IMR-90 (cell line): Measurements from ENCODE around the gene LAMTOR4. TPM values are rescaled to one million over a fixed set of nuclear protein-coding genes. Genes with fewer than 3 reads are reported as not detected.

Experiments used
- ATAC-seq: fragments of 200-7000 bp; cut with Tn5 transposase; 2 replicates; pipeline ENCODE4 v1.9.1; 2020; ENCODE audit warnings: low read depth, mild to moderate bottlenecking, moderate library complexity
- BruUV-seq: library from RNA; stranded (reverse); fragments of 400-500 nt; replicated peaks from 2 replicates; lab custom pipeline; 2021; lab: Mats Ljungman, UMichigan
- CTCF ChIA-PET: fragments of 300-600 bp; formaldehyde crosslinking; extraction: SDS; loops from one replicate; lab custom pipeline; 2021; ENCODE audit warnings: antibody characterized with exemption; lab: Yijun Ruan, JAX
- POLR2A ChIA-PET: fragments of 300-600 bp; sonication (Branson Sonifier 250); formaldehyde crosslinking; loops from one replicate; lab custom pipeline; 2022; ENCODE audit warnings: antibody characterized with exemption; ENCODE audit not compliant: unreplicated experiment; lab: Charles Lee
- DNase-seq: peaks from one replicate; pipeline ENCODE4 v3.0.0; 2013
- H2AFZ ChIP-seq: replicated peaks from 2 replicates; pipeline ENCODE3; 2013; ENCODE audit warnings: low read length, mild to moderate bottlenecking; ENCODE audit not compliant: poor library complexity
- H2AK5ac ChIP-seq: 2 replicates; pipeline ENCODE4 v1.6.1; 2013; ENCODE audit warnings: low read depth, low read length, inconsistent platforms
- H2AK9ac ChIP-seq: replicated peaks from 2 replicates; pipeline ENCODE3; 2013; ENCODE audit warnings: mild to moderate bottlenecking, low read depth, low read length, moderate library complexity; ENCODE audit not compliant: poor library complexity
- H2BK120ac ChIP-seq: 2 replicates; pipeline ENCODE4 v1.6.1; 2013; ENCODE audit warnings: low read depth, low read length, inconsistent platforms
- H2BK15ac ChIP-seq: 3 replicates; pipeline ENCODE4 v1.6.1; 2013; ENCODE audit warnings: low read depth, low read length, inconsistent platforms
- H2BK20ac ChIP-seq: 2 replicates; pipeline ENCODE4 v1.6.1; 2013; ENCODE audit warnings: low read depth, mild to moderate bottlenecking, inconsistent platforms, low read length, moderate library complexity
- H2BK5ac ChIP-seq: 2 replicates; pipeline ENCODE4 v1.6.1; 2013; ENCODE audit warnings: mild to moderate bottlenecking, low read depth, low read length, inconsistent platforms; ENCODE audit not compliant: poor library complexity, severe bottlenecking
- H3K14ac ChIP-seq: replicated peaks from 2 replicates; pipeline ENCODE4 v1.6.1; 2013; ENCODE audit warnings: low read depth, low read length, inconsistent platforms
- H3K18ac ChIP-seq: 2 replicates; pipeline ENCODE4 v1.6.1; 2013; ENCODE audit warnings: low read depth, low read length, control low read depth
- H3K23ac ChIP-seq: 2 replicates; pipeline ENCODE4 v1.6.1; 2013; ENCODE audit warnings: low read depth, low read length, inconsistent platforms
- H3K27ac ChIP-seq: 2 replicates; pipeline ENCODE4 v1.5.1; 2013; ENCODE audit warnings: mild to moderate bottlenecking, control low read depth, low read length; ENCODE audit not compliant: insufficient read depth
- H3K27me3 ChIP-seq: 2 replicates; pipeline ENCODE4 v1.6.1; 2013; ENCODE audit warnings: low read length; ENCODE audit not compliant: control insufficient read depth, insufficient read depth
- H3K36me3 ChIP-seq: 2 replicates; pipeline ENCODE4 v1.6.1; 2013; ENCODE audit warnings: low read length, mixed read lengths; ENCODE audit not compliant: control insufficient read depth, insufficient read depth
- H3K4ac ChIP-seq: 2 replicates; pipeline ENCODE4 v1.6.1; 2013; ENCODE audit warnings: low read depth, low read length, inconsistent platforms
- H3K4me1 ChIP-seq: 2 replicates; pipeline ENCODE4 v1.6.1; 2013; ENCODE audit warnings: low read length, mixed read lengths; ENCODE audit not compliant: control insufficient read depth, insufficient read depth
- H3K4me2 ChIP-seq: 2 replicates; pipeline ENCODE4 v1.6.1; 2013; ENCODE audit warnings: low read depth, mild to moderate bottlenecking, control low read depth, low read length, moderate library complexity
- H3K4me3 ChIP-seq: 2 replicates; pipeline ENCODE4 v1.5.1; 2013; ENCODE audit warnings: low read depth, mild to moderate bottlenecking, control low read depth, low read length, moderate library complexity; ENCODE audit not compliant: insufficient read depth
- H3K56ac ChIP-seq: 2 replicates; pipeline ENCODE4 v1.6.1; 2013; ENCODE audit warnings: low read length, inconsistent platforms; ENCODE audit not compliant: insufficient read depth; ENCODE audit errors: extremely low read depth
- H3K79me1 ChIP-seq, 2 experiments: 2 replicates each; pipeline ENCODE4 v1.6.1; 2013; ENCODE audit warnings: low read length in 2 of 2, inconsistent platforms in 1 of 2, low read depth in 1 of 2
- H3K9ac ChIP-seq: 2 replicates; pipeline ENCODE4 v1.6.1; 2013; ENCODE audit warnings: low read depth, low read length, control low read depth
- H3K9me1 ChIP-seq: 2 replicates; pipeline ENCODE4 v1.6.1; 2013; ENCODE audit warnings: low read length, inconsistent platforms; ENCODE audit not compliant: insufficient read depth
- H3K9me3 ChIP-seq: 2 replicates; pipeline ENCODE4 v1.6.1; 2013; ENCODE audit warnings: low read length; ENCODE audit not compliant: control insufficient read depth, insufficient read depth
- H4K20me1 ChIP-seq: 2 replicates; pipeline ENCODE4 v1.6.1; 2013; ENCODE audit warnings: low read length, inconsistent platforms; ENCODE audit not compliant: insufficient read depth
- H4K5ac ChIP-seq: 2 replicates; pipeline ENCODE4 v1.6.1; 2013; ENCODE audit warnings: mild to moderate bottlenecking, low read depth, low read length, control low read depth
- H4K8ac ChIP-seq, 2 experiments: 2 replicates each; pipeline ENCODE4 v1.6.1; 2013; ENCODE audit warnings: low read depth in 2 of 2, low read length in 2 of 2, control low read depth in 1 of 2, inconsistent platforms in 1 of 2
- H4K91ac ChIP-seq: 2 replicates; pipeline ENCODE4 v1.6.1; 2013; ENCODE audit warnings: low read depth, low read length, inconsistent platforms; ENCODE audit not compliant: insufficient read depth
- CHD1 ChIP-seq: IDR thresholded peaks from 2 replicates; pipeline ENCODE4 v1.6.1; 2012; ENCODE audit warnings: low read depth, low read length, improper control_type of control experiment
- SMC3 ChIP-seq: fragments of 150-350 bp; IDR thresholded peaks from 2 replicates; pipeline ENCODE4 v1.6.1; 2016; ENCODE audit warnings: low read depth, mild to moderate bottlenecking, antibody characterized with exemption, low read length, moderate library complexity
- WGBS, 2 experiments: methylation state at CpG; one replicate each; pipeline versions ENCODE4 v1.1.5 to v1.1.7; 2013; ENCODE audit warnings: missing lambda C conversion rate in 2 of 2; ENCODE audit not compliant: insufficient read length in 1 of 2; ENCODE audit errors: extremely low coverage in 2 of 2; 5-methylcytosine and 5-hydroxymethylcytosine counted together
- dilution Hi-C: fragments of 300-500 bp; cut with HindIII; formaldehyde crosslinking; loops from one replicate; pipeline ENCODE4 v1.14.3; 2018; ENCODE audit warnings: low sequenced_read_pairs; ENCODE audit not compliant: unreplicated experiment
- in situ Hi-C: fragments of 300-500 bp; cut with MboI; formaldehyde crosslinking; loops from 3 replicates; pipeline ENCODE4 v1.14.3; 2019; ENCODE audit warnings: low sequenced_read_pairs, inconsistent platforms, mixed read lengths
- intact Hi-C: fragments of 100-400 bp; cut with micrococcal nuclease; formaldehyde crosslinking; loops from 2 replicates; pipeline ENCODE4 v1.10.0; 2022
- polyA plus RNA-seq, 3 experiments: library from polyadenylated mRNA; depleted of rRNA; stranded (reverse); fragments of >200 nt; gene quantifications; 2 replicates each; pipeline ENCODE4 v1.2.3, GENCODE V29; 2012; ENCODE audit warnings: low replicate concordance in 1 of 3
- total RNA-seq: library from RNA; depleted of rRNA; stranded (reverse); fragments of >200 nt; gene quantifications from 2 replicates; pipeline ENCODE4 v1.2.3, GENCODE V29; 2012

Gene LAMTOR4
- total and polyA plus RNA-seq, 2 of the 4 experiments (the other 2 are of a cell fraction), result 134 to 268 TPM

GRCh38 chr7:100115026-100115425 is 33.7 kb upstream of the LAMTOR4 start:
- H2BK20ac ChIP-seq, result no peak overlapping the region
- WGBS, 2 experiments, result 80% methylated on average over 3 of the region's 7 CpGs; no CpG with 5 or more reads in 1 of the 2 experiments
- intact Hi-C loops (no loop called here), dilution Hi-C loops (no loop called here), in situ Hi-C loops (no loop called here)
- no peak overlapping the region for H3K56ac ChIP-seq
- no peak overlapping the region for H2BK120ac ChIP-seq
- BruUV-seq, result no TSS peak
- no peak overlapping the region for H4K8ac ChIP-seq
- H3K27me3 ChIP-seq, result no peaks in the 10 kb centered on the region
- no peak overlapping the region for H3K23ac ChIP-seq
- no peak overlapping the region for H3K4ac ChIP-seq
- peaks cover 32% of the 10 kb centered on the region for H3K36me3 ChIP-seq
- H2BK5ac ChIP-seq, result no peak overlapping the region
- H2AFZ ChIP-seq, result no peak overlapping the region
- H4K5ac ChIP-seq, result no peak overlapping the region
- peaks cover 8 to 31% of the 10 kb centered on the region in 2 experiments for H3K79me1 ChIP-seq
- H3K4me2 ChIP-seq, result no peak overlapping the region
- no peak overlapping the region for H3K18ac ChIP-seq
- no peaks in the 10 kb centered on the region; the same call in 1 of the 2 replicates for H4K20me1 ChIP-seq
- no peak overlapping the region for H3K4me3 ChIP-seq
- peaks cover 6% of the 10 kb centered on the region for H3K9me1 ChIP-seq
- no peak overlapping the region for H3K14ac ChIP-seq
- ATAC-seq (no peak), DNase-seq (no peak)
- ChIA-PET CTCF (no interaction called here), POLR2A (no interaction called here)
- H3K9ac ChIP-seq, result no peak overlapping the region
- H4K91ac ChIP-seq, result no peak overlapping the region
- no peak overlapping the region for H2AK5ac ChIP-seq
- no peak overlapping the region for H3K27ac ChIP-seq
- 0 out of 2 replicates have a peak, but pooled peaks cover 2% of the 10 kb centered on the region for H3K4me1 ChIP-seq
- H2AK9ac ChIP-seq, result no peak overlapping the region
- TF ChIP-seq CHD1 (no peak), SMC3 (no peak)
- H2BK15ac ChIP-seq, result no peak overlapping the region
- no peaks in the 10 kb centered on the region for H3K9me3 ChIP-seq
